Right lobe of liver (tissue), 6 donors: ENCODE results near the gene OR51B6. TPM values are rescaled to one million over a fixed set of nuclear protein-coding genes. Genes with fewer than 3 reads are reported as not detected.
"Not testable (repeated sequence)": the region's sequence is repeated elsewhere in the genome, so short reads cannot be mapped to it uniquely, and the experiment has no call there.

ENCODE experiments used
- ATAC-seq, 4 donors: fragments of 200-7000 bp; cut with Tn5 transposase; one replicate each; pipeline ENCODE4 v1.9.1; 2020; ENCODE audit warnings: mild to moderate bottlenecking in 4 of 4, moderate library complexity in 4 of 4
- DNase-seq, 3 donors: peaks; one replicate each; pipeline ENCODE4 v3.0.0-alpha.2; 2020
- H3K27ac ChIP-seq, 3 donors: fragments of 200-600 bp; one replicate each; pipeline ENCODE4 v1.8.0; 2022
- H3K27me3 ChIP-seq, 2 donors: fragments of 200-600 bp; one replicate each; pipeline ENCODE4 v1.8.0; 2022
- H3K36me3 ChIP-seq, 4 donors: fragments of 200-600 bp; sonication (generic) in 1 of 4; one replicate each; pipeline versions ENCODE4 v1.5.1 to v1.8.0; 2017 to 2022; ENCODE audit warnings: control low read depth in 1 of 4
- H3K4me1 ChIP-seq, 4 donors: fragments of 200-600 bp; sonication (generic) in 1 of 4; one replicate each; pipeline versions ENCODE4 v1.5.1 to v1.8.0; 2017 to 2022; ENCODE audit warnings: control low read depth in 1 of 4
- H3K4me3 ChIP-seq, 3 donors: fragments of 200-600 bp; one replicate each; pipeline ENCODE4 v1.8.0; 2022
- H3K9me3 ChIP-seq, 4 donors: fragments of 200-600 bp; sonication (generic) in 1 of 4; one replicate each; pipeline versions ENCODE4 v1.5.1 to v1.8.0; 2017 to 2022; ENCODE audit warnings: control low read depth in 1 of 4
- POLR2A ChIP-seq: fragments of 450-650 bp; IDR thresholded peaks from one replicate; pipeline ENCODE4 v1.6.1; 2017; ENCODE audit warnings: antibody characterized with exemption, mild to moderate bottlenecking
- WGBS: methylation state at CpG from one replicate; pipeline ENCODE4 v1.1.6; 2018; ENCODE audit warnings: low coverage, low lambda C conversion rate; ENCODE audit not compliant: insufficient coverage; ENCODE audit errors: missing lambda C conversion rate; 5-methylcytosine and 5-hydroxymethylcytosine counted together
- intact Hi-C, 2 donors: fragments of 100-400 bp; cut with DNase I; formaldehyde crosslinking; loops; one replicate each; pipeline versions ENCODE4 v1.11.2 to v1.14.1; 2022
- total RNA-seq, 6 experiments: library from RNA; depleted of rRNA in 2 of 6; stranded (reverse); fragments of >200 nt in 2 of 6; fragmentation: NEBNext Ultra II Directional in 3 of 6; extraction: Animal tissue kit (Norgen Biotek cat#: 25700) in 3 of 6; gene quantifications; one replicate each; pipeline versions ENCODE4 v1.1.0 to v1.2.4, GENCODE V29; 2016 to 2023
- TF ChIP-seq, protein P1 (sequence below), 4 donors: fragments of 200-600 bp in 3 of 4; fragments of 450-650 bp in 1 of 4; IDR thresholded peaks; one replicate each; pipeline versions ENCODE4 v1.5.1 to v1.8.0; 2016 to 2022; ENCODE audit warnings: antibody characterized with exemption in 4 of 4, mild to moderate bottlenecking in 2 of 4
- donor health status: DM: no; HTN: yes; CAD: no.
- donor health status: DM: no; HTN: no; CAD: no.
- donor health status: DM: no; HTN: no; CAD: no.
- donor health status: DM: no; HTN: yes; CAD: no.
- donor health status: DM: no; HTN: yes; CAD: no.

The OR51B6 gene
- total RNA-seq, 6 experiments from 2014 or later, result not detected

DNA sequence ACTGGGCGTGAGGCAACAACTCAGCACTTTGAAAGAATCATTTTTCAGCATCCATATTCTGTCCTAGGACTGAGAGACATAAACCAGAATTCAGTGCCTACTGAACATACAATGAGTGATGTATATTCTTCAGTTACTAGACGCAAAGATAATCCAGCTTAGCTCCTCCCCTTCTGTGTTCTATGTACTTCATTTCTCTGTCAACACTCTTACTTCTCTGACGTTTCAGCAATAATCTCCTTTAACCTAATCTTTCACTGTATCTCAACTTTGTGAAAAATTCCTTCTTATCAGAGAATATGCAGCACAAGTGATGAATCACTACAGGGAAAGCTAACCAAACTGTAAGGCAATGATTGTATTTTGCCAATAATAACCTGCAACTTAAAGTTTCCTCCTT is 5.5 kb upstream of the OR51B6 start:
- Histone ChIP-seq H3K36me3 (no peaks in the 10 kb centered on the region), H3K9me3 (no peaks in the 10 kb centered on the region), H3K4me3 (no peak overlapping the region), H3K4me1 (no peaks in the 10 kb centered on the region), H3K27me3 (no peaks in the 10 kb centered on the region), H3K27ac (no peak overlapping the region)
- no peak for TF ChIP-seq POLR2A
- TF ChIP-seq, protein P1, sequence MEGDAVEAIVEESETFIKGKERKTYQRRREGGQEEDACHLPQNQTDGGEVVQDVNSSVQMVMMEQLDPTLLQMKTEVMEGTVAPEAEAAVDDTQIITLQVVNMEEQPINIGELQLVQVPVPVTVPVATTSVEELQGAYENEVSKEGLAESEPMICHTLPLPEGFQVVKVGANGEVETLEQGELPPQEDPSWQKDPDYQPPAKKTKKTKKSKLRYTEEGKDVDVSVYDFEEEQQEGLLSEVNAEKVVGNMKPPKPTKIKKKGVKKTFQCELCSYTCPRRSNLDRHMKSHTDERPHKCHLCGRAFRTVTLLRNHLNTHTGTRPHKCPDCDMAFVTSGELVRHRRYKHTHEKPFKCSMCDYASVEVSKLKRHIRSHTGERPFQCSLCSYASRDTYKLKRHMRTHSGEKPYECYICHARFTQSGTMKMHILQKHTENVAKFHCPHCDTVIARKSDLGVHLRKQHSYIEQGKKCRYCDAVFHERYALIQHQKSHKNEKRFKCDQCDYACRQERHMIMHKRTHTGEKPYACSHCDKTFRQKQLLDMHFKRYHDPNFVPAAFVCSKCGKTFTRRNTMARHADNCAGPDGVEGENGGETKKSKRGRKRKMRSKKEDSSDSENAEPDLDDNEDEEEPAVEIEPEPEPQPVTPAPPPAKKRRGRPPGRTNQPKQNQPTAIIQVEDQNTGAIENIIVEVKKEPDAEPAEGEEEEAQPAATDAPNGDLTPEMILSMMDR (IDR thresholded peaks at IDR 0.05), result no peak
- WGBS, result 41% methylated on average over 3 of the region's 3 CpGs
- DNase-seq, result no peak
- intact Hi-C loops, result no loop called here
- no peak for ATAC-seq

DNA sequence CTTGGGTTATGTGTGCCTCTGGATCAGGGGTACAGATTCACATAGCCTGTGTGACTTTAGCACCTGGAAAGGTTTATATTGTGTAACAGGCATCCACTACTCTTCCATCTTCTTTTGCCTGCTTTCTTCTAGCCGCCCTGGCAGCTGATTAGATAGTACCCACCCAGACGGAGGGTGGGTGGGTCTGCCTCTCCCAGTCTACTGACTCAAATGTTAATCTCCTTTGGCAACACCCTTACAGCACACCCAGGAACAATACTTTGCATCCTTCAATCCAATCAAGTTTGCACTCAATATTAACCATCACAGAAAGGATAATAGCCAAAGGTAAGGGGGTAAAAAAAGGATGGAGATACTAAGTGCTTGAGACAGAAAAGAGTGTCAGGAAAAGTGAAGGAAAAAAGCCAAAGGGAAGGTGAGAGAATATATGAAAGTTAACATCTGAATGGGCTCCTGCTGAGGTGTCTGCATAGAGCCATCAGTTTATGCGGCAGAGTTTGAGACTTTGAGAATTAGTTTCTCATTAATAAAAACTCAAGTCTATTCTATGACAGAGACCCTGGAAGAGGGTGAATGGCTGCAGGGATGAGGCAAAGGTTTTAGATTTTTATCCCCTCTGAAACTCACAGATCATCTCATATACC is 2.6 kb upstream of the OR51B6 start:
- ATAC-seq (no peak), DNase-seq (no peak)
- 27% methylated on average over 3 of the region's 3 CpGs for WGBS
- TF ChIP-seq POLR2A, result no peak
- TF ChIP-seq, protein P1 (IDR thresholded peaks at IDR 0.05), result no peak
- Histone ChIP-seq H3K36me3 (no peaks in the 10 kb centered on the region), H3K4me1 (no peaks in the 10 kb centered on the region), H3K27me3 (no peaks in the 10 kb centered on the region), H3K9me3 (no peaks in the 10 kb centered on the region), H3K27ac (no peak overlapping the region), H3K4me3 (no peak overlapping the region)
- intact Hi-C loops, result no loop called here

DNA sequence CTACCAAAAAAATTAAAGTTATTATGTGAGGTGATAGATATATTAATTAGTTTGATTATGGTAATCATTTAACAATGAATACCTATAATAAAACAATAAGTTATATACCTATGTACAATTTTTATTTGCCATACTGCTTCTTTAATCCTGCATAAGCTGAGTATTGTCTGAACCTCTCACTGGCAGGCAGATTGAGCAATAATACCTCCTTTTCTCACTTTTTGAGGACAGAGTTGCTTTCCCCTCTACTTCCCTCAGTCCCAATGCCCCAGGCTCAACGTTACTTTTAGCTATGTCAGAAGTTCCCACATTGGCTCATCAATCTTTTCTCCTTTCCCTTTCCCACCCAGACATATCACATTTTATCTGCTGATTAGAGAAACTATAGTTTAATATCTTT is 1.8 kb upstream of the OR51B6 start:
- no peak for TF ChIP-seq POLR2A
- TF ChIP-seq, protein P1 (IDR thresholded peaks at IDR 0.05), result no peak
- Histone ChIP-seq H3K27ac (no peak overlapping the region), H3K36me3 (no peaks in the 10 kb centered on the region), H3K4me3 (no peak overlapping the region), H3K27me3 (no peaks in the 10 kb centered on the region), H3K9me3 (no peaks in the 10 kb centered on the region), H3K4me1 (no peaks in the 10 kb centered on the region)
- WGBS, result 22% methylated on average over 1 of the region's 1 CpG
- no peak for DNase-seq
- no peak for ATAC-seq
- intact Hi-C loops, result no loop called here

DNA sequence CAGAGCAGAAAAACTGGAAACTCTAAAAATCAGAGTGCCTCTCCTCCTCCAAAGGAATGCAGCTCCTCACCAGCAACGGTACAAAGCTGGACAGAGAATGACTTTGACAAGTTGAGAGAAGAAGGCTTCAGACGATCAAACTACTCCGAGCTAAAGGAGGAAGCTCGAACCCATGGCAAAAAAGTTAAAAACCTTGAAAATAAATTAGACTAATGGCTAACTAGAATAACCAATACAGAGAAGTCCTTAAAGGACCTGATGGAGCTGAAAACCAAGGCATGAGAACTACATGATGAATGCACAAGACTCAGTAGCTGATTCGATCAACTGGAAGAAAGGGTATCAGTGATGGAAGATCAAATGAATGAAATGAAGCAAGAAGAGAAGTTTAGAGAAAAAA is 4.7 kb downstream of the OR51B6 start:
- H3K4me3 ChIP-seq, H3K9me3 ChIP-seq, H3K36me3 ChIP-seq, H3K27me3 ChIP-seq, intact Hi-C loops, DNase-seq, H3K27ac ChIP-seq, H3K4me1 ChIP-seq, ATAC-seq: not testable (repeated sequence)
- 50% methylated on average over 5 of the region's 5 CpGs for WGBS

DNA sequence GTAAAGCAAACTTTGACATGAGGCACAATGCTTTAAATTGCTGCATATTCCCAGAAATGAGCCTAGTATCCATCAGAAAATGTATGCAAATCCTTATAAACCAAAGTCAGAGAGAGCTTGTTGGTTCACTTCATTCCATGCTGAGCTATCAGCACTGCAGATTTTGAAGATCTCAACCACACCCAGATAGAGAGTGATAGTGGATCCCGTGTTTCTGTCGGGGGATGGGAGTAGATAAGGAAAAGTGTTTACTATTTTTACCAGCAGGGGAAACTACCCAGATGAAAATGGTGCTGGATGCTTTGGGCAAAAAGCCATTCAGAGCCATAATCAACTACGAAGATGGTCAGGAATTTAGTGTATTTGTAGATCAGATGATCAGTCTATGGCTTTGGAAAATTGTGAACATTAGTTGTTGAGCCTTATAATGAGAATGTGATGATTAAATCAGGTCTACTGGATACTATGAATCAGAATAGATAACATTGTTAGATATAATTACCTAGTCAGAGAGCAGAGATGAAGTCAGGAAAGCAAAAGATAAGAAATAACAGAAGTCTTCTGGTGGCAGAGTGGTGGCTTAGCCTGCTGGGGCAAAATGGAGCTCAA is 10.8 kb downstream of the OR51B6 start:
- Histone ChIP-seq H3K27me3 (no peaks in the 10 kb centered on the region), H3K36me3 (no peaks in the 10 kb centered on the region), H3K4me1 (no peaks in the 10 kb centered on the region), H3K27ac (no peak overlapping the region), H3K4me3 (no peak overlapping the region), H3K9me3 (no peaks in the 10 kb centered on the region)
- WGBS, result 29% methylated on average over 3 of the region's 3 CpGs
- TF ChIP-seq, protein P1 (IDR thresholded peaks at IDR 0.05), result no peak
- TF ChIP-seq POLR2A, result no peak
- no peak for ATAC-seq
- intact Hi-C loops, result no loop called here
- no peak for DNase-seq
